GM12878 (cell line): ENCODE results near the gene ULBP3.

Experiments used
- CBFB ChIP-seq: IDR thresholded peaks from 2 replicates; pipeline ENCODE4 v1.6.1; 2016; ENCODE audit warnings: antibody characterized with exemption, low read depth
- CTCF ChIP-seq, 3 experiments: IDR thresholded peaks in 2 of 3; conservative IDR thresholded peaks in 1 of 3; 2 replicates each; pipeline ENCODE4 v1.5.1; 2011; ENCODE audit warnings: low read depth in 3 of 3, low read length in 3 of 3, mild to moderate bottlenecking in 3 of 3, control low read depth in 2 of 3, moderate library complexity in 2 of 3, inconsistent platforms in 1 of 3, mixed read lengths in 1 of 3; ENCODE audit not compliant: control insufficient read depth in 2 of 3, insufficient read depth in 1 of 3; ENCODE audit errors: extremely low read depth in 1 of 3
- CUX1 ChIP-seq: IDR thresholded peaks from 2 replicates; pipeline ENCODE4 v1.6.1; 2012; ENCODE audit warnings: improper control_type of control experiment, low read depth, low read length; ENCODE audit not compliant: insufficient replicate concordance
- NR2C2 ChIP-seq: IDR thresholded peaks from 2 replicates; pipeline ENCODE4 v1.6.1; 2011; ENCODE audit warnings: borderline replicate concordance, low read depth; ENCODE audit not compliant: control insufficient read depth, insufficient read length
- POLR2A ChIP-seq: IDR thresholded peaks from 2 replicates; pipeline ENCODE4 v1.6.1; 2011; ENCODE audit warnings: low read depth, mild to moderate bottlenecking, low read length
- REST ChIP-seq: IDR thresholded peaks from 2 replicates; pipeline ENCODE4 v1.6.1; 2012; ENCODE audit warnings: mild to moderate bottlenecking, low read depth, low read length
- SP1 ChIP-seq: IDR thresholded peaks from one replicate; pipeline ENCODE4 v1.6.1; 2011; ENCODE audit warnings: low read depth, low read length
- SREBF2 ChIP-seq: IDR thresholded peaks from 2 replicates; pipeline ENCODE4 v1.6.1; 2012; ENCODE audit warnings: mild to moderate bottlenecking, low read length
- SRF ChIP-seq, 2 experiments: IDR thresholded peaks; 2 replicates each; pipeline ENCODE4 v1.6.1; 2011; ENCODE audit warnings: low read depth in 2 of 2, low read length in 2 of 2, mild to moderate bottlenecking in 1 of 2, moderate library complexity in 1 of 2
- ZNF274 ChIP-seq: IDR thresholded peaks from one replicate; pipeline ENCODE4 v1.8.0; 2011; ENCODE audit not compliant: insufficient read length, insufficient read depth

- TF ChIP-seq CTCF (IDR thresholded peaks at IDR 0.05 in 2 of 3, conservative IDR thresholded peaks at IDR 0.05 in 1 of 3; ENCODE audit: control insufficient read depth in 2 of 3, extremely low read depth in 1 of 3, insufficient read depth in 1 of 3, low read depth in 3 of 3, low read length in 3 of 3) (no peak), CUX1 (no peak), SRF (IDR thresholded peaks at IDR 0.05; ENCODE audit: low read depth in 2 of 2, low read length in 2 of 2) (no peak), ZNF274 (no peak), POLR2A (no peak), NR2C2 (no peak), REST (no peak), SREBF2 (no peak), CBFB (no peak), SP1 (no peak)
Observed at GRCh38 chr6:150032598-150032997, 36.3 kb downstream of the ULBP3 start.
